ENCODE measurements around the gene FAM131B.

Gene FAM131B

DNA sequence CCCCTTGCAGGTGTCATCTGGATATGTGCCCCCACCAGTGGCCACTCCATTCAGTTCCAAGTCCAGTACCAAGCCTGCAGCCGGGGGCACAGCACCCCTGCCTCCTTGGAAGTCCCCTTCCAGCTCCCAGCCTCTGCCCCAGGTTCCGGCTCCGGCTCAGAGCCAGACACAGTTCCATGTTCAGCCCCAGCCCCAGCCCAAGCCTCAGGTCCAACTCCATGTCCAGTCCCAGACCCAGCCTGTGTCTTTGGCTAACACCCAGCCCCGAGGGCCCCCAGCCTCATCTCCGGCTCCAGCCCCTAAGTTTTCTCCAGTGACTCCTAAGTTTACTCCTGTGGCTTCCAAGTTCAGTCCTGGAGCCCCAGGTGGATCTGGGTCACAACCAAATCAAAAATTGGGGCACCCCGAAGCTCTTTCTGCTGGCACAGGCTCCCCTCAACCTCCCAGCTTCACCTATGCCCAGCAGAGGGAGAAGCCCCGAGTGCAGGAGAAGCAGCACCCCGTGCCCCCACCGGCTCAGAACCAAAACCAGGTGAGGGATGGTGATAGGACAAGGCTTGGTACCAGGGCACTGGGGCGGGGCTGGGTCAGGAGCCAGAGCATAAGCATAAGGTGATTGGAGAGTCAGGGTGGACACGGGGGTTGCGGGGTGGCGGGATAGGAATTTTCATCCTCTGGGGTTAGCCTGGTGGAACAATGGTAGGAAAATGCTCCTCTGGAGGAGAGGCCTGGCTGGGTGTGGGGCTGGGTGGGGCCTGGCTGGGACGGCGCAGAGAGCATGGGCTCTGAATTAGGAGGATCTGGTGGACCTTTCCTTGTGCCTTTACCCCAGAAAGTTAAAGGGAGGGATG, 20.5 kb upstream of the FAM131B start:
- no peak for DNase-seq (ENCODE audit: low read depth)

GRCh38 chr7:143382126-143382790, 19.7 kb upstream of the FAM131B start:
- no peak for DNase-seq (ENCODE audit: low read depth)

- DNase-seq (ENCODE audit: low read depth): no peak
Observed at GRCh38 chr7:143381427-143382125, 19.1 kb upstream of the FAM131B start.

DNA sequence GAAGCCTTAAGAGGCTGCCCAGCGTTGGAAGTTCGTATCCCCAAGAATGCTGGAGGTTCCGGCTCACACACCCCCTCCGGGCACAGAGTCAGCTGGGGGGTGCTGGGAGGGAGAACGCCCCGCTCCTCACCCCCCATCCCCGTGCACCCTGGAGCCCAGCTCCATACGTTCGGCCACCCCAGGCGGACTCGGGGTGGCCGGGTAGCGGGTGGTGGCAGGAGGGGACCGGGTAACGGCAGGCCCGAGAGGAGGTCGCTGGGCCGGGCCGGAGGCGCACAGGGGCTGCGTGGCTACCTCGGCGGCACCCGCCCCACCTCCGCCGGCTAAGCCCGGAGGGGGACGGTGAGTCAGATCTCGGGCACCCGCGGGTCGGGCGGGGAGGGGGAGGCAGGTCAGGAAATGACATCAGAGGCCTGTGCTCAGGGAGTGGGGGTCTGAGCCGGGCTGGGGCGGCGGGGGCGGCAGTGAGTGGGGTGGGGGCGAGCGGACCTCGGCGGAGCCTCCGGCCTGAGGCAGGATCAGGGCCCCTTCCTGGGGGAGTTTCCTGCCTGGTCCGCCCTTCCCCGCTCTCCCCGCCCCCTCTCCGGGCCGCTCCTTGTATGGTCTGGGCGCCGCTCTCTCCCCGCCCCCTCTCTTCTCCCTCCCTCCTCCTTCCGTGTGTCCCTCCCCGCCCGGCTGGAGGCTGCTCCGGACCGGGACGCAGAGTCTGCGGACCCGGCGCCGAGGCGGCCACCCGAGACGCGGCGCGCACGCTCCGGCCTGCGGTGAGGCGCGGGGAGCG, 18.3 kb upstream of the FAM131B start, which contains the start of gene ZYX:
ZYX (plus strand) TSS at position 700 of the 781 bp plus-strand sequence. CDS start 227 bp downstream, outside the sequence.
- peak; percentile 75 for DNase-seq (ENCODE audit: low read depth)

DNA sequence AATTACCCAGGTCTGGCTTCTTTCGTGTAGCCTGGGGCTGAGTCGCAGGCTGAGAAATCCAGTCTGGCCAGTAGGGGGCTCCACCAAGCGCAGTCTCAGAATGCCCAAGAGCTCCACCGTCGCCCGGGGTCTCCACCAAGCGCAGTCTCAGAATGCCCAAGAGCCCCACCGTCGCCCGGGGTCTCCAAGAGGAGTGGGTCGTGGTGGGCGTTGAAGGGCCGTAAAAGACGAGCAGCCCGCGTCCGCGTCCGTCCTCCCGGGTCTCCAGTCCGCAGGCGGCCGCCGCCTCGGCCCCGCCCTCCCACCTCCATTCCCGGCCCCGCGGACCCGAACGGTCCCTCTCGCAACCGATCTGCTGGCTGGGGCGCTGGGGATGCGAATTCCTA, 17.7 kb upstream of the FAM131B start:
- peak; percentile 81 for DNase-seq (ENCODE audit: low read depth)

DNA sequence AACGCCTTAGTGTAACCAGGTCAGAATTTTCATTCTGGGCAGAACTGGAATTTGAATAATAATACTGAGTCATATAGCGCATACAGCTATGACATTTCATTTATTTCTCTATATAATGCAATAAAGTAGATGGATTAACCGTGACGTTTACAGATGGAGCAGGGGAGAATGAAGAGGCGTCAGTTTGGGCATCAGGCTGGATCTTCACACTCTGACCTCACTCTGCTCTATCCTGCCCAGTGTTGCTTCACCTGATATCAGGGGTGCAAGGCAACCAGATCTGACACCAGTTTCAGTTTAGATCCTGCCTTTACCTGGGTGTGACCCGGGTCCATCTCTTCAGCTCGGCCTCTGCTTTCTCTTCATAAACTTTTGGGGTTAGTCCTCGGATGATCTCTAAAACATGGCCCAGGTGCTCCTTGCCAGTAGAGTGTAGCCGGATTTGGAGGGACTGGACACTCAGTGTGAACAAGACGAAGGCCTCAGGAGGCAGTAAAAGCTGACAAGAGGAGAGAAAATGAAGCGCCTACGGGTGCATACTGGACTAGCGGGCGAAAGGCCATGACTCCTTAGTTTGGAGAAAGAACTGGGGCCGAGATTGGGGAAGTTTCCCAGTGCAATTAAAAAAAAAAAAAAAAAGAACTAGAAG, 17.2 kb upstream of the FAM131B start:
- DNase-seq (ENCODE audit: low read depth): no peak

GRCh38 chr7:143376396-143376795, 13.9 kb upstream of the FAM131B start:
- DNase-seq (ENCODE audit: low read depth): no peak

DNA sequence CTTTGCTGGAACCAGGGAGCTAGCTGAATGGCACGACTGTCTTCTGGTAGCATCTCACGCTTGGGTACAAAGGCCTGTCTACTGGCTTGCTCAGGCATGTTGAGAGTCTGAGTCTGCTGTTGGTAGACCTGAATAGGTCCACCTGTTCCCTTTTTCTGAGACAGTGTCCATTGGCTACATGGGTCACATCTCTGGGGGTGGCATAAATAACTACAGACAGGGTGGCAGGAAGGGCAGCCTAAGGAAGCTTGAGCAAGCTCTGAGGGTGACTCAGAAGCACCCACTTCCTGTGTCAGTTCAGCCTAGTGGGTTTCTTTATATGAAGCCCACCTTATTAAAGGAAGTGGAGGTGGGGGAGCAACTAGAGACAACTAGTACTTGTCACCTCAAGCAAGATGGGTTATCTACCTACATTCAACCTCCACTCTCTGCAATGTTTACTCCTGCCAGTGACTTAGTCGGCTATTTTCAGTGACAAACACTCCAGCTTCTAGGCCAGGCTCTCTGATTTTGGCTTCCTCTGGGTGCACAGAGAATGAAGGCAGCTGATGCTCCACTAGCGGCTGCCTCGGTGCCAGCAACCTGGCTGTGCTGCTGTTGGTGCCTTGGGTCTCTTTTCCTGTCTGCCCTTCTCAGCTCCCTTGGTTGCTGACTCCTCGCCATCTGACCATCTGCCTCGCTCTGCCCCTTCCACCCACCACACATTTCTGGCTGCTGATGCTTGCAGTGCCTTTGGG, 13.0 kb upstream of the FAM131B start:
- no peak for DNase-seq (ENCODE audit: low read depth)

DNA sequence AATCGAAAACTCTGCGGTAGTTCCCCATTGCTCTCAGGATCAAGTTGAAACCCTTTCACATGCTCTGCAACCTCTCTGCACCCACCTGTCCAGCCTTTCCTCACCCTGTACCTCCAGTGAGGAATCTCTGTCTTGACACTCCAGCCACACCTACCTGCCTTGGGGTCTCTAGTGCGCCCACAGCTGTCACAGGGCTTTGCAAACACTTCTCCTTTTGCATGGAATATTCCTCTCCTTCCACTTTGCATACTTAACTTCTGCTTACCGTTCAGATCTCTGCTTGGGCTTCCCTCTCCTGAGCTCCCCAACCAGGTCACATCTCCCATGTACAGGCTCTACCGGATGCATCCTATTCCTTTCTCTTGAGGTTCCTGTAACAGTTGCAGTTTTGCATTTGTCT, 12.0 kb upstream of the FAM131B start:
- DNase-seq (ENCODE audit: low read depth): no peak

- DNase-seq (ENCODE audit: low read depth): no peak
Observed at GRCh38 chr7:143373255-143373794, 10.8 kb upstream of the FAM131B start.

GRCh38 chr7:143372070-143372469, 9.6 kb upstream of the FAM131B start:
- no peak for DNase-seq (ENCODE audit: low read depth)

DNA sequence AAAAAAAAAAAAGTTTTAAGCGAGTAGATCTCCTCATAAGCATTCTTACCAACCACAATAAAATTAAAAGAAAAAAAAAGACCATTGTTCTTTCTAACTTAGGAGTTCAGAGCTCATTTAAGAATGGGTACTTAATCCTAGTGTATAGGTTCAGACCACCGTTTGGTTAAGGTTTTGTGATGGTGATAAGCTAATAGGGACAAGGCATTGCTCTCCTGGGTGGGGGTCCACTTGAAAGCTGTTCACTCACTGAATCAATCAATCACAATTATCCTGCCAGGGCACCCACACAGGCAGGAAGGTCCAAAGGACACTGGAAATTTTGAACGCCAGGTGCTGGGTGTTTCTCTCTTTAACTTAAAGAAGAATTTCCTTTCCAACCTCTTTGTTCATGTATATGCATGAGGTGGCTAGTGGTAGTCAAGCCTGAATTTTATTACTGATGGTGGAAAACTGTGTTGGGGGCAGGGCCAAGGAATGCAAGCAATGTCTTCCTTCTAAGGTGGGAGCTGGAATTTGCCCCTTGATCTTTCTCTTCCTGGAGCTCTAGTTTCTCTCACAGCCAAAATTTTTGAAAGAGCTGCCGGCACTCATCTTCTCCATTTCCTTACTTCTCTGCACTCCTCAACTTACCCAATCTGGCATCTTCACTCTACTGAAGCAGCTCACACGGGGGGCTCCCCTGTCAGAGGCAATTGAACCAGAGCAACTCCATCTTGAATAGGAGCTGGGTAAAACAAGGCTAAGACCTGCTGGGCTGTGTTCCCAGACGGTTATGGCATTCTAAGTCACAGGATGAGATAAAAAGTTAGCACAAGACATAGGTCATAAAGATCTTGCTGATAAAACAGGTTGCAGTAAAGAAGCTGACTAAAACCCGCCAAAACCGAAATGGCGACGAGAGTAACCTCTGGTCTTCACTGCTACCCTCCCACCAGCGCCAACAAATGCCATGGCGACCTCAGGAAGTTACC, 7.5 kb upstream of the FAM131B start:
- no peak for DNase-seq (ENCODE audit: low read depth)

DNA sequence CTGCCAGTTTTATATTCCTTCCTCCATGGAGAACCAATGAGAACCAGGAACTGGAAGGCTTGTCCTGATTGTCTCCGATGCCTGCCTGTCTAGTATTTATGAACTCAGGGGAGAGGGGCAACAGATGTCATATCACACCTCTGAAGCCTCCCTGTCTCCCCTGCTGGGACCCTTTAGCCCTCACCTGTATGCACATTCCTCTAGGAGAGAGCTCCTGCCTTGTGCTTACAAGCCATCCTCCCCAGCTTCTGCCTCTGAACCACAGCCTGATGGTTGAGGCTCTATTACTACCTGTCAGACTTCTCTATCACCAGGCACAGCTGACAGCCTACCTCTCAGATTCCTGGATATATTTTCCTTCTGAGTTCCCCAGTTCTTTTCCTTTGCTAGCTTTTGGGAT, 5.9 kb upstream of the FAM131B start:
- DNase-seq (ENCODE audit: low read depth): no peak

DNA sequence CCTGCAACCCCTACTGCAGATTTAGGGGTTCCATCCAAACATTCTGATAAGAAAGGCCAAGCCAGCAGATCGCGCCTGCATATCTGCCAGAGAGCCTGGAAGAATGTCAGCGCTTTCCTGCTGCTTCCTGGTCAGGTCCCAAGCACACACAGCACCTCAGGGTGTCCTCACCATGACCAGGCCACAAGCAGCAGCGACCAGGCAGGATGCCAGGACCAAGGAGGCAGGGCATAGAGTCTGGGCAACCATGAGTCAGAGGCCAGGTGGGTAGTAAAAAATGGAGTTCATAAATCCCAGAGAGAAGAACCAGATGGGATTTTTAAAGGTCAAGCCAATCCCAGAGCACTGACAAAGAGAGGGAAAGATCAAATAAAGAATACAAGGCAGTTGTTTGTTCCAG, 5.5 kb upstream of the FAM131B start:
- no peak for DNase-seq (ENCODE audit: low read depth)

DNA sequence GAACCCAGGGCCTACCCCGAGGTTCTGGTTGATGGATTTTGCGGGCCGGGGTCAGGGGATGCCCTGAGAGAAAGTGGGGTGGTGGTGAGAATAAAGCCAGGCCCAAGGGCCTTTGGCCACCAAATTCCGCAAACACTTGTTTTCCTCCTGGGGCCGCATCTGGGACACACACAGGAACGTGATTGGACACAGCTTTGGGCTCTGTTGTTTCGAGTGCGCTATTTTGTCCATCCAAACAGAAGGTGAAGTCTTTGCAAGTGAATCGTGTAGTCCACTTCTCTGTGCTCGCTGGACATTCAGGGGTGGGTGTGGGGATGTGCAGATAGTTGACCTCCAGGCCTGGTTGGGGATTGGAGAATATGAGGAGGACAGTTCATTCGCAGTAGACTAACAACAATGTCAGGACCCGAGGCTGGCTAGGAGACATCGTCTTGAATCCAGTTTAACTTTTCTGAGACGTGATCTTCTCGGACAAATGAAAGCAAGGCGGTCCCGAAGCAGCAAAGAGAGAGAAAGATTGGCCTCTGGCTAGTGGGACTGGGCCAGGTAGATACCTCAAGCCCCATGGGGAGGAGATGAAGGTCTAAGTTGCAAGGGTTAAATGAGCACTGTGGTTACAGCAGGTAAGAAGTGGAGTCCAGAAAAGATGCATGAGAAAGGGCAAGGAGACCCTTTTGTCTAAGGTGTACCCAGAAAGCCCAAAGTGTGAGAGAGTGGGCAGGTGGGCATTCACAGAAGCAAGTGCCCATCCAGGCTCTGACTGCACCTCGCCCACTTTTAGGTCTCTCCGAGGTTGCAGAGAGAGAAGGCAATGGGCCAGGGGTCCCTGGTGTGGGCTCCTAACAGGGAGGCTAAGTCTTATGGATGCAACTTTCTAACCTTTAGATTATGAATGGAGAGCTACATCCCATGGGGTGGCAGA, 764 bp upstream of the FAM131B start:
- no peak for DNase-seq (ENCODE audit: low read depth)

GRCh38 chr7:143361552-143362130, 872 bp downstream of the FAM131B start:
- no peak for DNase-seq (ENCODE audit: low read depth)

DNA sequence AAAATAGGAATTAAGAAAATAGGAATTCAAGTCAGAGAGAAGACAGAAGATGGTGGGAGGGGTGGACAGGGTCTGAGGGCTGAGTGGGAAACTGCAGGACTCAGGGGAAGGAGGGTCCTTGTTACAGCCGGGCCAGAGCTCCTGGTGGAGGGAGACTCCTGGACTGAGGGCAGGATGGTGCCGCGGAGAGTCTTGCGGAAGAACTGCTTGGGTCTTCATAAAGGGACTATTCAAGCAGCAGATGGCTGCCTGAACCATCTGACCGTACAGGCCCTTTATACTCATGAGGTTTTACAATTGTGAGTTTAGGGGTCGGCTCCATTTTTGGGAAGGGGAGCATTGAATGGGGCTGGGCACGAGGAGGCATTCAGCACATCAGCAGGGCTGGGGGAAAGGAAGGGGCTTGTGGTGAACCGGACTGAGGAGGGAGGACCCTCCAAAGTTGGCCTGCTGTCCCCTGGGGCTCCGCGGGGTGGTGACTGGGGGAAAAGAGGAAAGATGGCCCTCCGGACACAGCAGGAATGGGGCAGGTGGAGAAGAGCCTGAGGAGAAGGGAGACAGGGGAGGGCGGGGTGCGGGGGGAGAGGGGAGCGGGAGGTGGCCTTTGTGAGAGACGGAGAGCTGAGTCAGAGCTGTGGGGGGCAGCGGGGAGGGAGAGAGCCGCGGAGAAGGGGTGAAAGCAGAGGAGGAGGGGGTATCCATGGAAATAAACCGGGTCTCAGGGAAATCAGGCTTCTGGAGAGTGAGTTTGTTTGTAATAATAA, 1.5 kb downstream of the FAM131B start:
- no peak for DNase-seq (ENCODE audit: low read depth)

Measured in stimulated activated CD8-positive, alpha-beta memory T cell treated with anti-CD3 and anti-CD28 coated beads, Interleukin-15, amount 100 ng/mL, for 1 hour (primary cell).